GM19239 (cell line): ENCODE data around the gene CLHC1.
"Not testable (repeated sequence)": the region's sequence is repeated elsewhere in the genome, so short reads cannot be mapped to it uniquely, and the experiment has no call there.

Experiments used
- DNase-seq: peaks from one replicate; pipeline ENCODE4 v3.0.0; 2011; ENCODE audit warnings: low spot score; ENCODE audit not compliant: insufficient read length
- FAIRE-seq: peaks from 2 replicates; lab custom pipeline; 2011; peaks lifted over from hg19 to GRCh38; lab: Jason Lieb, UNC

Gene CLHC1

DNA sequence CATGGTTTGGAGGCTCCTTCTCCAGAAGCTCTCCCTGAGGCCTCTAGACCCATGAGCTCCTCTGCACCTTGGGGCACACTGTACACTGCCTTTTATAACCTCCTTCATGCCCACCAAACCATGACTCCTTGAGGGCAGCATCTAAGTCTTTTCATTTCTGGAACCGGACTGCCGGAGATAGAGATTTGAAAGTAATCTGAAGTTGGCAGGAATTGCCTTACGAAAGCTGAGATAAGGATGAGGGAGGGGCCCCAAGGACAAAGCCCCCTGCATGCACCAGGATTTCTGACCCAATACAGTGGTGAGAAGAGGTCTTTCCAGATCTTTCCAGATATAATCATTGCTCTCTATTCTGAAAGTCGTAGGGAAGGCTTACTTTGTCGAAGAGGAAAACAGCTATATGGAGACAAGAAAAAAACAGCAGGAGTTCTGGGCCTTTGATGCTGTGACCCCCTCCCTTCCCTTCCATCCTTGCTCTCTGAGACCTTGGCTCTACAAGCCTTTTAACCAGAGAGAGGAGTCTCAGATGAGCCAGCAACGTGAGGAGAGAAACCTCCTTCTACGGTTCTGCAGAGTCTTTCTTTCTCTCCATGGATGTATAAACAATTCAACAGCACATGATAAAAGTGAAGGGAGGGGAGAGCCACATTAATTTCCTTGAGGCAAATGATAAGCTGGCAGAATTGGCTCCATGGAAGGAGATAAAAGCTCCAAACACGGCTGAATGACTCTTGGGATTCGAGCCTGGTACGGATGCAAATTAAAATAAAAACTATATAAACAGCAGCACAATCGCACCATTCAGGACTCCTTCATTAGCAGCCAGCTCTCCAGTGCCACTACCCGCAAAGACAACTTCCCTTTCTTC lies 93.8 kb downstream of the CLHC1 start:
- FAIRE-seq, result no peak
- DNase-seq, result no peak

DNA sequence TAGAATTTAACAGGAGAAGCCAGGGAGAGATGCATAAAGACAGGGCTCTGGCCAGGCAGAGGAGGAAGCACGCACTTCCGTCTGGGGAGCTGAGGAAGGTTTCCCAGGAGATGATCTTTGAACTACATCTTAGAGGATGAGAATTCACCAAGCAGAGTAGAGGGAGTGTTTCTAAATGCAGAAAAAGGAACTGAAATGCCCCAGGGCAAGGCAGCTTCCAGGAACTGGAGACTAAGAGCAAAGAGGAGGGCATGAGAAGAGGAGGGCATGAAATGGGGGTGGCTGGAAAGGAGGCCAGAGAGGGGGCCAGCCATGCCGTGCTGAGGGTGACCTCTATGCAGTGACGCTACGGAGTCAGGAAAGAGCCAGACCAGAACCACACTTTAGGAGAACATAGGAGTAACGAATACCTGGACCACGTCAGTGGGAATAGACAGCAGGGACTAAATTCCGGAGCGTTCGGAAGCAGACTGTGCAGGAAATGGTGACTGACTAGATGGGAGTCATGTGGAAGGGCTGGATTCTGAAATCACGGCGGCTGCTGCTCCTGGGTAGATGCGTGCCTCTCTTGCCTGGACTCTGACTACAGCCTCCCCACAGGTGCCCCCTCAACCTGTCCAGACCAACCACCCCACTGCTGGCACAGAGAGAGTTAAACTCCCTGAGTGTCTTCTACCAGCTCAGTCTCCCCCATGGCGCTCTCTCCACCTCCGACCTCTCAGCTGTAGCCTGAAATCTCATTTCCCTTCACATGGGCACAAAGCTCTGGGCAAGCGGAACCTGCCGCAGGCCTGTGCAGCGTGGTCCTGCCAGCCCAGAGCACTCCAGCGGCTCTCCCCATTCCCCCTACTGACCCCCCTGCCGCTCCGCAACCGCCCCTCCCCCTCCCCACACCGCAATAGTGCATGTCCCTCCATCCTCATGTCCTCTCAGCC lies 94.8 kb downstream of the CLHC1 start:
- DNase-seq (no peak), FAIRE-seq (no peak)

DNA sequence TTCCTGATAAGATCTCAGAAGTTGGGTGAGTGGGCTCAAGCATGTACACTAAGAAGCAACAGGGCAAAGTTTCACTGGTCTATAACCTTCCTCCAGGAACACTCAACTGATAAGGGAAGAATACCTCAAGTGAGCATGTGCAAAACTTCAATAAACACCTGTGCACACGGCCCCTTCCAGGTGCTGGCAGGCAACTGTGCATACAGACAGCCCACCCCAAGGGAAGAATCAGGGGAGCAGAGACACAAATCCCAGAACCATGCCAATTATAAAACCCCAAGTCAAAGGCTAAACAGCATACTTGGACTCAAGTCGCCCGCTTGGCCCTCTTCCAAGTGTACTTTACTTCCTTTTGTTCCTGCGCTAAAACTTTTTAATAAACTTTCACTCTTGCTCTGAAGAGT lies 96.0 kb downstream of the CLHC1 start:
- FAIRE-seq (no peak), DNase-seq (no peak)

DNA sequence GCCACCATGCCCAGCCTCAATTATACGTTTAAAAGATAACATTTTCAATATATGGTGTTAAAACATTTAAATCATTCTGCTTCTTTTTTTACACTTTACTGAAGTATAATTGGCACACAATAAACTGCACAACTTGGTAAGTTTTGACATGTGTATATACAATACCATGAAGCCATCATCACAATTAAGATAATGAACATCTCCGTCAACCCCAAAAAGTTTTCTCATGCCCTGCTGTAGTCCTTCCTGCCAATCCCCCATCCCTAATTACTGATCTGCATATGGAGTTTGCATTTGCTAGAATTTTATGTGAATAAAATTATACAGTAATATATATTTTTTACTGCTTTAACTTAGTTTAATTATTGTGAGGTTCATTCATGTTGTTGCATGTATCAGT lies 96.6 kb downstream of the CLHC1 start:
- FAIRE-seq (no peak), DNase-seq (no peak)

DNA sequence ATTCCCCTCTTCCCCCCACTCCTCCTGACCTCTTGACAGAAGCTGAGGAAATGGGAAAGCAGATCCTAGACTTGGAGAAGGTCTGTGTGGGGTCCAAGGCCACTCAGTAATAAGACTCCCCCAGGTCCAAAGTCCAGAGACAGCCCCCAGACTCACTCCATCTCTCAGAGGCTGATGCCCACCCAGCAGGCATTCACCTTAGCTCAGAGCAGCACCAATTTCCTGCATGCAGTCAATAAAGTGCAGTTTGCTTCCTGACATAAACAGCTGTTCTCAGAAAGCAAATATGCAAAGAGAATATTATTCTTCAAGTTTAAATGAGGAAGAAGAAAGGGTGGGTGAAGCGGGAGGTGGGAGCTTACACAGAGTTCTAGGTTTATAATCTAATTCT lies 97.8 kb downstream of the CLHC1 start:
- no peak for DNase-seq
- peak; percentile 74 for FAIRE-seq

DNA sequence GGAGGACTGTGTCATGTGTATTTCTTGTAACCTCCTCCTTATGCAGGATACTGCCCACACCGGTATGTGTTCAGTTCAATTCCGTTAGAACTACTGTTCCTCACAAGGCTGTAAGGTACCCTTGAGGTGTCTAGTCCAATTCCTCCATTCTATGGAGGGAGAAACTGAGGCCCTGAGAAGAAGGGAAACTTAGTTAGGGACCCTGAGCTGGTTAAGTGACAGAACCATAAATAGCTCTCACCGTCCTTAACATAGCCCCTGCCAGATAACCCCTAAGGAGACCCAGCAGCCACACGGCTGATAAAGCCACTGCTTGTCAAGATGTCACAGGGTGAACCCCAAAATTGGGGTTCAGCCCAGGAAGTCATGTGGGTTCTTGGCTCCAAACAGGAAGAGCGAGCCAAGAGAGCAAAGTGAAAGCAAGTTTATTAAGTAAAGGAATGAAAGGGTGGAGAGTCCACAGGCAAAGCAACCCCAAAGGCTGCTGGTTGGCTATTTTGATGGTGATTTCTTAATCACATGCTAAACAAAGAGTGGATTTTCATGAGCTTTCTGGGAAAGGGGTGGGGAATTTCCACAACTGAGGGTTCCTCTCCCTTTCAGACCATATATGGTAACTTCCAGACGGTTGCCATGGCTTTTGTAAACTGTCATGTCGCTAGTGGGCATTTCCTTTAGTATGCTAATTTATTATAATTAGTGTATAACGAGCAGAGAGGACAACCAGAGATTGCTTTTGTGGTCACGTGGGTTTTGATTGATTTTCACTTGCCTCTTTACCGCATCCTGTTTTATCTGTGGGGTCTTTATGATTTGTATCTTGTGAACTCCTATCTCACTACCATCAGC lies 98.4 kb downstream of the CLHC1 start:
- DNase-seq (peak; percentile 52), FAIRE-seq (peak; percentile 87)

DNA sequence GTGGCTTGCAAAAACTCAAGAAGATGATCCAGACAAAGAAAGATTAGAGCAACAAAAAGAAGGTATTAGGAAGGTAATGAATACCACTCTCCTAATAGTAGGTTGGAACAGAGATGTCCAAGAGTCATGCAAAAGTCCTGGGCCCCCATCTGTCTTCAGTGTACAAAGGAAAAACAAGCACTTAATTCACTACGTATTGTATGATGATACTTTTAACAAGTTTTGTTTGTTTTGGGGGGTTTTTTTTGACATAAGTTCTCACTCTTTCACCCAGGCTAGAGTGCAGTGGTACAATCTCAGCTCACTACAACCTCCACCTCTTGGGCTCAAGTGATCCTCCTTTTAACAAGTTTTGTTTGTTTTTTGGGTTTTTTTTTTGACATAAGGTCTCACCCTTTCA lies 101.2 kb downstream of the CLHC1 start:
- DNase-seq, result no peak
- FAIRE-seq, result no peak

DNA sequence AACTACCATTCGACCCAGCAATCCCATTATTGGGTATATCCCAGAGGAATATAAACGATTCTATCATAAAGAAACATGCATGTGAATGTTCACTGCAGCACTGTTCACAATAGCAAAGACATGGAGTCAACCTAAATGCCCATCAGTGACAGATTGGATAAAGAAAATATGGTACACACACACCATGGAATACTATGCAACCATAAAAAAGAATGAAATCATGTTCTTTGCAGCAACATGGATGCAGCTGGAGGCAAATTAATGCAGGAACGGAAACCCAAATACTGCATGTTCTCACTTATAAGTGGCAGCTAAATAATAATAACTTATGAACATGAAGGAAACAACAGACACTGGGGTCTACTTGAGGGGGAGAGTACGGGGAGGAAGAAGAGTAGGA lies 105.5 kb downstream of the CLHC1 start:
- FAIRE-seq, DNase-seq: not testable (repeated sequence)
